ENCODE measurements around the gene TANC1.

TANC1 gene

DNA sequence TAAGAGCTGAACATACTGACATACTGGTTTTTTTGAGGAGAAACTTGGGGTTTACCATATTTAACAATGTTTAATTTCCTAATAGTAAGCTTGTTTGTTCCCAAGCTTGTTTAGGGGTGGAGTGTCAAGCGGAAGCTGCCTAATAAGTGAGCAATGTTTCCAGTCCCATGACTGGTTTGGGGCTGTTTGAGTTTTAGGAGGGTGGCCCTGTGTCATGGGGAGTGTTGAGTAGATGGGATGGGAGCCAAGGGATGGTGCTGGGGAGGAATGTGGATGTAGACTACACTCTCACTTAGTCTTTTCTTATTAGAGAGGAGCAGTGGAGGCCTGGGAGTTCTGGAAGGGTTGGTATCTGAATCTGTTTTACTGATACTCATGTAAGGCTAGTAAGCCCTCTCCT, 128.5 kb downstream of the TANC1 start:
- FAIRE-seq (no peak), DNase-seq (ENCODE audit: insufficient read length) (no peak)
- TF ChIP-seq POLR2AphosphoS5 (IDR thresholded peaks at IDR 0.05; ENCODE audit: low read depth, low read length) (no peak), TAF1 (IDR thresholded peaks at IDR 0.05; ENCODE audit: borderline replicate concordance, low read depth, low read length) (no peak), POLR2A (IDR thresholded peaks at IDR 0.05; ENCODE audit: low read depth, low read length) (no peak)

DNA sequence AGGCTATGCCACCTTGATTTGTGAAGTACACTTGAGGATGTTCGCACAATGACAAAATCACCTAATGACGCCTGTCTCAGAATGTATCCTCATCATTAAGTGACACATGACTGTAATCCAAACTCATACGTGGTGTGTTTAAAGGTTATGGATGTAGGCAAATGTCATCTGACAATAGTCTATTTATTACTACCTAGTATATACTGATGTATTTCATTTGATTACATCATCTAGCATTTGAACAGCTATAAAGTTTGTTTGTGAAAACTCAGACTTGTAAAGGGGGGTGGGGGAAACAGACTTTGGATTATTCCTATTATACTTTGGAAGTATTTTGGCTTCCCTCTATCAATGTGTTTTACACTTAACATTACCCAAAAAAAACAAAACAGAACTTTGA, 129.9 kb downstream of the TANC1 start:
- no peak for TF ChIP-seq TAF1 (IDR thresholded peaks at IDR 0.05; ENCODE audit: borderline replicate concordance, low read depth, low read length)
- no peak for TF ChIP-seq POLR2A (IDR thresholded peaks at IDR 0.05; ENCODE audit: low read depth, low read length)
- no peak for TF ChIP-seq POLR2AphosphoS5 (IDR thresholded peaks at IDR 0.05; ENCODE audit: low read depth, low read length)
- FAIRE-seq (no peak), DNase-seq (ENCODE audit: insufficient read length) (no peak)

DNA sequence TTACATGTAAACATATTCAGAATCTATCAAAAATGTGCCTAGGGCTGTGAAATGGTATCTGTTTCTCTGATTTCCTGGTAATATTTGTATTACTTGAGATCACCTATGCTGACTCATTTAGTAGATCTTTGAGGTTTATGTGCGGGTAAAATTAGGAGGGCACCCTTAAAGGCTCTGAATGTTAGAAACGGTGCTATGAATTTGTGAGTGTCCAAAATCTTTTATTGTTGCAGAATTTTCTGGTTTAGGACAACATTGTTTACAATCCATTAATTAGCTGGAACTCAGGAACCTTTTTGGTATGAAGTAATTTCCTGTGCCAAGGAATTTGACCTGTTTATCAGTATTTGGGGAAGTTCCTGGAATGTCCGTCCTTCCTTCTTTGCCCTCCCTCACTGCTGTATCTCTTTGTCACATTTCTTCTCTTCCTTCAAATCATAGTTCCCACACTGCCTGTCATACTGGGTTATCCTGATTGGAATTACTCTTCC, 130.5 kb downstream of the TANC1 start:
- FAIRE-seq (no peak), DNase-seq (ENCODE audit: insufficient read length) (no peak)
- no peak for TF ChIP-seq POLR2AphosphoS5 (IDR thresholded peaks at IDR 0.05; ENCODE audit: low read depth, low read length)
- no peak for TF ChIP-seq POLR2A (IDR thresholded peaks at IDR 0.05; ENCODE audit: low read depth, low read length)
- no peak for TF ChIP-seq TAF1 (IDR thresholded peaks at IDR 0.05; ENCODE audit: borderline replicate concordance, low read depth, low read length)

DNA sequence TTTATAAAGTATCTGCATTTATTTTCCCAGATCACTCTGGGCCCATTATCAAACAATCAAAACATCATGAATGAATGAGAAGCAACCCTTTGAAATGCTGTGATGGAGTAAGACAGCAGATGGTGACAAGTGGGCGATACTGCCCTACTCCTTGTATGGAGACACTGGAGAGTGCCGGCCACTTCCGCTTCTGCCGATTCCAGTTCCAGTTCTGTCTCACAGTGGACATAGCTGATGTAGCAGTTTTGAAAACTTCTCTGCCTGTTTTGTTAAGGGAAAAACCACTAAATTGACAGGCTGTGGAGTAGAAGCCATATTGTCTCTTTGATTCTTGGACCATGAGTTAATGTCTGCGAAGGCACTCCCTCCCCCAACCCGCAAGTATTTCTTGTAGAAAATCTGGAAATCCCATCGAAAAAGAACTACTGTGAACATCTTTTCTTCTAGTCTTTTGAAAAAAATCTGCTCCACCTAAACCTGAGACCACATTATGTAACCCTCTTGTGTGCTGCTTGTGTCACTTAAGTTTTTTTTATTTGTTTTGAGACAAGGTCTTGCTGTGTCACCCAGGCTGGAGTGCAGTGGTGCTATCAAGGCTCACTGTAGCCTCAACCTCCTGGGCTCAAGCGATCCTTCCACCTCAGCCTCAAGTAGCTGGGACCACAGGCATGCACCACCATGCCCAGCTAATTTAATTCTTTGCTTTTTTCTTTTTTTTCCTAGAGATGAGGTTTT, 133.5 kb downstream of the TANC1 start:
- TF ChIP-seq TAF1 (IDR thresholded peaks at IDR 0.05; ENCODE audit: borderline replicate concordance, low read depth, low read length), result no peak
- no peak for FAIRE-seq
- DNase-seq (ENCODE audit: insufficient read length), result no peak

DNA sequence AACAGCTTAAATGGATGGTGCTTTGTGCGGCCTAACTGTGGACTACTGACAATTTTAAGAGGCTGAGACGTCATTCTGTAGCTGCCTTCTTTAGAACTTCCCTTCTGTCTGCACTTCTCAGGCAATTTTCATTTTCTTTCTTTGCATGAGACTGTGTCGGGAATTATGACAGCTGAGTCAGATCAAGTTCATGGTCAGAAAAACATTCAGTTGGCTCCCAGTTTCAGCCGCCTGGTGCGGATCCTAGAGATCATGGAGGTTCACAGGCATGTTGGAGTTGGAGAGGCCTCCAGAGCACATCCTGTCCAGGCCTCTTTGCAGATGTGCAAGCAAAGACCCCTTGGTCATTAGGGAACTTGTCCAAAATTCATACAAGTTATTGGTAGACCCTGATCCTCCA, 135.0 kb downstream of the TANC1 start:
- no peak for DNase-seq (ENCODE audit: insufficient read length)
- FAIRE-seq, result no peak
- TF ChIP-seq TAF1 (IDR thresholded peaks at IDR 0.05; ENCODE audit: borderline replicate concordance, low read depth, low read length), result no peak
- TF ChIP-seq POLR2AphosphoS5 (IDR thresholded peaks at IDR 0.05; ENCODE audit: low read depth, low read length), result no peak
- TF ChIP-seq POLR2A (IDR thresholded peaks at IDR 0.05; ENCODE audit: low read depth, low read length), result no peak

DNA sequence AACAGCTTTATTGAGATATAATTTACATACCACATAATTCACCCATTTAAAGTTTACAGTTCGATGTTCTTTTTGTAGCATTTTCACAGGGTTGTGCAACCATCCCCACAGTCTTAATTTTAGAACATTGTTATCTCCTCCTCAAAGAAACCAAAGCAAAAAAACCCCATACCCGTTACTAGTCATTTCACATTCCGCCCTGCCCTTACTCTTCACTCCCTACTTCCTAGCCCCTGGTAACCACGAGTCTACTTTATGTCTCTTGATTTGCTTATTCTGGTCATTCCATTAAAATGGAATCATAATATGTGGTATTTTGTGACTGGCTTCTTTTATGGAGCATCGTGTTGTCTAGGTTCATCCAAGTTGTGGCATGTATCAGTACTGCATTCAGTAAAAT, 137.7 kb downstream of the TANC1 start:
- no peak for DNase-seq (ENCODE audit: insufficient read length)
- FAIRE-seq, result no peak
- no peak for TF ChIP-seq POLR2A (IDR thresholded peaks at IDR 0.05; ENCODE audit: low read depth, low read length)
- TF ChIP-seq POLR2AphosphoS5 (IDR thresholded peaks at IDR 0.05; ENCODE audit: low read depth, low read length), result no peak
- no peak for TF ChIP-seq TAF1 (IDR thresholded peaks at IDR 0.05; ENCODE audit: borderline replicate concordance, low read depth, low read length)

DNA sequence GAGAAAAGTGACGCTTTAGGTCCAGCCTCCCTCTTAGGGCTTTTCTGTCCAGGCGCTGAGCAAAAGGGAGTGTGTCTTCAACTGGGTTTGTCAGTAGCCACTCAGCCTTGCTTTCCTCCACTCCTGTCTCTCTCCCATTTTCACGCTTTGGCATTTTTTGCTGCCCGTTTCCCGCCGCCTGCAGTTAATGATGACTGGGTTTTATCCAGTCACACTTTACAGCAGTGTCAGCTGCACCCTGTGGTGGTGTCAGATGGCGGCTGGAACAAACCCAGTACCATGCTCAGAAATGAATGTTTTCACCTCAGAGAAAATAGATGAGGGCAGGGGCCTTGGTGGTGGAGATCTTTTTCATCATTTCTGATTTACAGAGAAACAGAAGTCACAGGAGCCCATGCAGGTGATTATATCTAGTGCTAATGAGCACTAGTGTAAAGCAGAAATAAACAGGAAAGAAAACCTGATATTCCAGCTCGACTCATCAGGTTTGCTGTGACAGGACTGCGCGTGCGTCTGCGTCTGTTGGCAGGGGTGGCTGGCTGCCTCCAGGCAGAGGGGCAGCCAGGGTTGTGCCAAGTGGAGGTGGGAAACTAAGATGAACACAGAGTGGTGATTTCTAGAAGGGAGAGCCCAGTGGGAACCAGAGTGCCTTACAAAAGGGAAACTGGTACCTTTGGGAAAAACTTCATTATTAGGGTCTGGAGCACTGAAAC, 139.9 kb downstream of the TANC1 start:
- TF ChIP-seq TAF1 (IDR thresholded peaks at IDR 0.05; ENCODE audit: borderline replicate concordance, low read depth, low read length) (no peak), POLR2AphosphoS5 (IDR thresholded peaks at IDR 0.05; ENCODE audit: low read depth, low read length) (no peak), POLR2A (IDR thresholded peaks at IDR 0.05; ENCODE audit: low read depth, low read length) (no peak)
- FAIRE-seq (no peak), DNase-seq (ENCODE audit: insufficient read length) (no peak)

DNA sequence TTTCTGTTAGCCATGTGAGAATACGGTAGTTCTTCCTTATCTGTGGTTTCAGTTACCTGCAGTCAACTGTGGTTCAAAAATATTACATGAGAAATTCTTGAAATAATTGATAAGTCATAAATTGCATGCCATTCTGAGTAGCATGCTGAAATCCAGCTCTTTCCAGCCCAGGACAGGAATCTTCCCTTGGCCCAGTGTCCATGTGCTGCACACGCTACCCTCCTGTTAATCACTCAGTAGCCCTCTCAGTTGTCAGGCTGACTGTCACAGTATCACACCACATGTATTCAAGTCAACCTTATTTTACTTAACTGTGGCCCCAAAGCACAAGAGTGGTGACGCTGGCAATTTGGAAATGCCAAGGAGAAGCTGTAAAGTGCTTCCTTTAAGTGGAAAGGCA, 141.1 kb downstream of the TANC1 start:
- FAIRE-seq (no peak), DNase-seq (ENCODE audit: insufficient read length) (no peak)
- TF ChIP-seq TAF1 (IDR thresholded peaks at IDR 0.05; ENCODE audit: borderline replicate concordance, low read depth, low read length) (no peak), POLR2A (IDR thresholded peaks at IDR 0.05; ENCODE audit: low read depth, low read length) (no peak), POLR2AphosphoS5 (IDR thresholded peaks at IDR 0.05; ENCODE audit: low read depth, low read length) (no peak)

DNA sequence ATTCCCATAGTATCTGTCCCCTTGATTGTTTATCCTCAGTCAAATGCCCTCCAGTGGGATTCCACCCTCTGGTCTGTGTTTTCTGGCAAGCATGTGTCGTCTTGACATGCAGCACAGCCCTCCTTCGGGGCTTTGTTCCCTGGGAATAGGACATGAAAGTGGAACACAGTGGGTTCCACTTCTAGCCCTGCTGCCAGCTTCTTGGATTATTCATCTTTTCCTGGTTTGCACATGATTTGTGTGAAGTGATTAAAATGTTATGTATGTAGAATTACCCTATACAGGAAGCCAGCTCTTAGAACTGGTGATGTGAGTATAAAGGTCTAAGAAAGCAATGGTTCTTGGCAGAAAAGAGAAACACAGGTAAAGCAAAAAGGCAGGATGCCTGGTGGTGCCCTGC, 142.3 kb downstream of the TANC1 start:
- TF ChIP-seq POLR2AphosphoS5 (IDR thresholded peaks at IDR 0.05; ENCODE audit: low read depth, low read length) (no peak), POLR2A (IDR thresholded peaks at IDR 0.05; ENCODE audit: low read depth, low read length) (no peak), TAF1 (IDR thresholded peaks at IDR 0.05; ENCODE audit: borderline replicate concordance, low read depth, low read length) (no peak)
- FAIRE-seq, result no peak
- no peak for DNase-seq (ENCODE audit: insufficient read length)

DNA sequence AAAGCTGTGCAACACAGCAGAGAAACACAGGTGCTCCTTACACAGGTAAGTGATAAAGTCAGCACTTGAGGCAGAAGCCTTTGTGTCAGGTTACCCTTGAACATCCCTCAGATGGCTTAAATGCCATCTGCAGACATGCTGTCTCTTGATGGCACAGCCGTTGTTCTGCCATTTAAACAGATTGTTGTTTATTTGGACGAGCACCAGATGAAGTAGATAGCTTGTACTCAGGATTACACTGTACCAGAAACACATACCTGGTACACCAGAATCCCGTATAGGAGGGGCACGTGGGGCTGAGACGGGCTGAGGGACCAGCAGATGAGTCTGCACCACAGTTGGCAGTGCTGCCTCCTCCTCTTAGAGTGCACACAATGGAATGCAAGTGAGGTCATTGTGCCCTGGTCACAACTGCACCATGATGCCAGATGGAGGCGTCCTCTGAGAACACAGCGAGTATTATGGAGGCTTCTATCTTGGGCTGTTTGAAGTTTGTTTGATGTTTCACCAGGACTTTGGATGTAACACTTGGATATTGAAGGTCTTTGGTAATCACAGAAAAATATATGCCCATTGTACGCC, 143.0 kb downstream of the TANC1 start:
- FAIRE-seq, result no peak
- DNase-seq (ENCODE audit: insufficient read length), result no peak
- TF ChIP-seq POLR2A (IDR thresholded peaks at IDR 0.05; ENCODE audit: low read depth, low read length), result no peak

DNA sequence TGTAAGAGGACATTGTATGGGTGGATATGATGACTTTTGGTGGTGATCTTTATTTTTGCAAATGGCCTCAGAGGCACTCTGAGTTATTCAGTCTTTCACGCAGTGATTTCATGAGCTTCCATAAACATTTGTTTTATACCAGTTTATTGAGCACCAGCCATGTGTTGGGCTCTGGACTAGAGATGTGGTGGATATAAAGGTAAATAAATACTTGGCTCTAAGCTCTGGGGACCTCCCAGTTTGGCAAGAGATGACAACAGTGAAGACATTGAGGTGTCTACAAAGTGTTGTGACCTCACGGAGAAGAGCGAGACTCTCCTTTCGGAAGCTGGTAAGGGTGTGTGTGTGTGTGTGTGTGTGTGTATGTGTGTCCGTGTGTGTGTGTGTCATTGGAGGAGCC, 146.4 kb downstream of the TANC1 start:
- no peak for DNase-seq (ENCODE audit: insufficient read length)
- no peak for FAIRE-seq
- TF ChIP-seq POLR2AphosphoS5 (IDR thresholded peaks at IDR 0.05; ENCODE audit: low read depth, low read length) (no peak), TAF1 (IDR thresholded peaks at IDR 0.05; ENCODE audit: borderline replicate concordance, low read depth, low read length) (no peak), POLR2A (IDR thresholded peaks at IDR 0.05; ENCODE audit: low read depth, low read length) (no peak)

DNA sequence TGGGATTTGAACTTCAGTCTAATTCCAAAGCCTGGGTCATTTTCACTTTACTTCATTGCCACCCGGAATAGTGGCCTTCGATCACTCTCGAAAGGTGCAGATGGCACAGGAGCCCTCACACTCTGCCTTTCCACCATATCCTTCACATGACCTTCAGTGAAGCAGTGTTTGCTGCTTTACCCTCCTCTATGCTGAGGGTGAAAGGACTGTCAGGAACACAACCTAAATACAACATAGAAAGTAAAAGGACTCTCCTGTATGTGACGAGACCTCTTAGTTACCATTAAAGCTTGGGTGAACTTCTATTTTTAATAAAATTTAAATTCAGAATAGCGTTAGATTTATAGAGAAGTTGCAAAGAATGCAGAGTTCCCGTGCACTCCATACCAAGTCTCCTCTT, 148.5 kb downstream of the TANC1 start:
- no peak for TF ChIP-seq POLR2A (IDR thresholded peaks at IDR 0.05; ENCODE audit: low read depth, low read length)
- TF ChIP-seq POLR2AphosphoS5 (IDR thresholded peaks at IDR 0.05; ENCODE audit: low read depth, low read length), result no peak
- no peak for TF ChIP-seq TAF1 (IDR thresholded peaks at IDR 0.05; ENCODE audit: borderline replicate concordance, low read depth, low read length)
- DNase-seq (ENCODE audit: insufficient read length) (no peak), FAIRE-seq (no peak)

Measured in GM12892 (cell line).